ENCODE data around the gene SC5D. TPM values are rescaled to one million over a fixed set of nuclear protein-coding genes. Genes with fewer than 3 reads are reported as not detected.

The SC5D gene
- total and polyA plus RNA-seq, 2 of the 4 experiments (the other 2 are of a cell fraction), result 21.3 to 21.7 TPM

- Histone ChIP-seq H3K18ac (ENCODE audit: low read depth, low read length) (no peak overlapping the region), H3K14ac (replicated peaks; ENCODE audit: low read depth, low read length) (no peak overlapping the region), H4K20me1 (ENCODE audit: insufficient read depth, low read length) (no peaks in the 10 kb centered on the region), H2BK20ac (ENCODE audit: low read depth, low read length) (no peak overlapping the region), H3K56ac (ENCODE audit: extremely low read depth, insufficient read depth, low read length) (no peak overlapping the region), H3K23ac (ENCODE audit: low read depth, low read length) (no peak overlapping the region), H2AK5ac (ENCODE audit: low read depth, low read length) (no peak overlapping the region), H3K4me2 (ENCODE audit: low read depth, low read length) (no peak overlapping the region), H3K4me1 (ENCODE audit: control insufficient read depth, insufficient read depth, low read length) (no peaks in the 10 kb centered on the region), H3K9ac (ENCODE audit: low read depth, low read length) (no peak overlapping the region), H3K4ac (ENCODE audit: low read depth, low read length) (no peak overlapping the region), H4K8ac (ENCODE audit: low read depth in 2 of 2, low read length in 2 of 2) (no peak overlapping the region), H2BK120ac (ENCODE audit: low read depth, low read length) (no peak overlapping the region), H4K5ac (ENCODE audit: low read depth, low read length) (no peak overlapping the region), H3K27me3 (ENCODE audit: control insufficient read depth, insufficient read depth, low read length) (peaks cover 31% of the 10 kb centered on the region), H3K9me3 (ENCODE audit: control insufficient read depth, insufficient read depth, low read length) (no peaks in the 10 kb centered on the region), H3K79me1 (ENCODE audit: low read depth in 1 of 2, low read length in 2 of 2) (no peaks in the 10 kb centered on the region), H2BK15ac (ENCODE audit: low read depth, low read length) (no peak overlapping the region), H3K9me1 (ENCODE audit: insufficient read depth, low read length) (no peaks in the 10 kb centered on the region), H4K91ac (ENCODE audit: insufficient read depth, low read depth, low read length) (no peak overlapping the region), H3K27ac (ENCODE audit: insufficient read depth, low read length) (no peak overlapping the region), H2AFZ (replicated peaks; ENCODE audit: low read length, poor library complexity) (no peak overlapping the region), H2AK9ac (replicated peaks; ENCODE audit: low read depth, low read length, poor library complexity) (no peak overlapping the region), H3K36me3 (ENCODE audit: control insufficient read depth, insufficient read depth, low read length) (no peaks in the 10 kb centered on the region), H3K4me3 (ENCODE audit: insufficient read depth, low read depth, low read length) (no peak overlapping the region), H2BK5ac (ENCODE audit: low read depth, low read length, poor library complexity, severe bottlenecking) (no peak overlapping the region)
- dilution Hi-C loops (cut with HindIII; ENCODE audit: low sequenced_read_pairs, unreplicated experiment) (no loop called here), in situ Hi-C loops (cut with MboI; ENCODE audit: low sequenced_read_pairs) (no loop called here), intact Hi-C loops (cut with micrococcal nuclease) (no loop called here)
- no CpG with 5 or more reads among the region's 1 CpG for WGBS, 2 experiments (ENCODE audit: extremely low coverage in 2 of 2, insufficient read length in 1 of 2)
- ATAC-seq (ENCODE audit: low read depth), result no peak
- no peak for DNase-seq
- no TSS peak for BruUV-seq (replicated peaks)
- TF ChIP-seq ELK1 (IDR thresholded peaks at IDR 0.05; ENCODE audit: borderline replicate concordance, low read depth, low read length), result no peak
- no peak for TF ChIP-seq MAZ (IDR thresholded peaks at IDR 0.05; ENCODE audit: borderline replicate concordance, low read depth, low read length)
- TF ChIP-seq MXI1 (IDR thresholded peaks at IDR 0.05; ENCODE audit: borderline replicate concordance, low read depth, low read length), result no peak
- no peak for TF ChIP-seq NFE2L2 (IDR thresholded peaks at IDR 0.05; ENCODE audit: low read depth, low read length)
- TF ChIP-seq MAFK (IDR thresholded peaks at IDR 0.05; ENCODE audit: low read depth, low read length), result no peak
- no peak for TF ChIP-seq POLR2A (IDR thresholded peaks at IDR 0.05; ENCODE audit: low read depth, low read length)
- TF ChIP-seq SMC3 (IDR thresholded peaks at IDR 0.05; ENCODE audit: low read depth, low read length), result no peak
- TF ChIP-seq CHD1 (IDR thresholded peaks at IDR 0.05; ENCODE audit: low read depth, low read length), result no peak
- no peak for TF ChIP-seq CEBPB (IDR thresholded peaks at IDR 0.05; ENCODE audit: low read depth, low read length)
- TF ChIP-seq FOS (IDR thresholded peaks at IDR 0.05; ENCODE audit: low read depth, low read length), result no peak
- no peak for TF ChIP-seq RCOR1 (IDR thresholded peaks at IDR 0.05; ENCODE audit: insufficient replicate concordance, low read length)
- no peak for TF ChIP-seq BHLHE40 (IDR thresholded peaks at IDR 0.05; ENCODE audit: low read depth, low read length)
- no peak for TF ChIP-seq RFX5 (IDR thresholded peaks at IDR 0.05; ENCODE audit: low read depth, low read length)
- TF ChIP-seq CTCF (conservative IDR thresholded peaks at IDR 0.05; ENCODE audit: low read depth, low read length), result no peak
- TF ChIP-seq USF2 (IDR thresholded peaks at IDR 0.05; ENCODE audit: low read depth, low read length), result no peak
- no peak for TF ChIP-seq RAD21 (IDR thresholded peaks at IDR 0.05; ENCODE audit: low read length)
- ChIA-PET CTCF (no interaction called here), POLR2A (ENCODE audit: unreplicated experiment) (no interaction called here)
Observed at GRCh38 chr11:121349790-121350189, 57.2 kb downstream of the SC5D start.
